RWPE2 (cell line): ENCODE measurements around the gene NRTN.

Source experiments
- ATAC-seq: fragments of 200-7000 bp; cut with Tn5 transposase; 3 replicates; pipeline ENCODE4 v1.9.1; 2021; ENCODE audit warnings: low read depth
- DNase-seq: peaks from one replicate; pipeline ENCODE4 v3.0.0-alpha.2; 2020; ENCODE audit warnings: low spot score
- H3K27ac ChIP-seq: fragments of 450-650 bp; 2 replicates; pipeline ENCODE4 v1.5.1; 2017; ENCODE audit warnings: mild to moderate bottlenecking; ENCODE audit not compliant: poor library complexity, severe bottlenecking
- H3K27me3 ChIP-seq: fragments of 250-450 bp; sonication (Bioruptor Pico); 2 replicates; pipeline ENCODE4 v1.5.1; 2021; ENCODE audit warnings: mild to moderate bottlenecking, moderate library complexity; ENCODE audit not compliant: insufficient read depth, poor library complexity, severe bottlenecking
- H3K36me3 ChIP-seq: fragments of 250-450 bp; sonication (Bioruptor Pico); 2 replicates; pipeline ENCODE4 v1.5.1; 2020; ENCODE audit warnings: low read depth, mild to moderate bottlenecking, moderate library complexity
- H3K4me1 ChIP-seq: fragments of 250-450 bp; sonication (Bioruptor Pico); 2 replicates; pipeline ENCODE4 v1.5.1; 2021; ENCODE audit warnings: mild to moderate bottlenecking, moderate library complexity; ENCODE audit not compliant: insufficient read depth, poor library complexity, severe bottlenecking
- H3K4me3 ChIP-seq: fragments of 250-450 bp; sonication (Bioruptor Pico); 2 replicates; pipeline ENCODE4 v1.5.1; 2021; ENCODE audit warnings: mild to moderate bottlenecking, moderate library complexity; ENCODE audit not compliant: severe bottlenecking
- H3K9me3 ChIP-seq: fragments of 250-450 bp; sonication (Bioruptor Pico); 2 replicates; pipeline ENCODE4 v1.5.1; 2021; ENCODE audit warnings: mild to moderate bottlenecking, moderate library complexity; ENCODE audit not compliant: severe bottlenecking
- CTCF ChIP-seq: fragments of 450-650 bp; IDR thresholded peaks from one replicate; pipeline ENCODE4 v1.5.1; 2017; ENCODE audit warnings: mild to moderate bottlenecking, moderate library complexity; ENCODE audit not compliant: poor library complexity, severe bottlenecking

NRTN gene

GRCh38 chr19:5863030-5863665, 58.3 kb downstream of the NRTN start:
- no peaks in the 10 kb centered on the region for H3K4me1 ChIP-seq
- no peak for ATAC-seq
- no peak overlapping the region for H3K4me3 ChIP-seq
- H3K27ac ChIP-seq: no peak overlapping the region
- no peak for TF ChIP-seq CTCF
- DNase-seq: no peak
- no peaks in the 10 kb centered on the region for H3K36me3 ChIP-seq
- H3K27me3 ChIP-seq: no peaks in the 10 kb centered on the region
- no peaks in the 10 kb centered on the region for H3K9me3 ChIP-seq

- ATAC-seq (no peak), DNase-seq (no peak)
- H3K4me3 ChIP-seq: no peak overlapping the region
- H3K9me3 ChIP-seq: no peaks in the 10 kb centered on the region
- no peak for TF ChIP-seq CTCF
- no peaks in the 10 kb centered on the region for H3K36me3 ChIP-seq
- H3K4me1 ChIP-seq: no peaks in the 10 kb centered on the region
- H3K27ac ChIP-seq: no peak overlapping the region
- H3K27me3 ChIP-seq: no peaks in the 10 kb centered on the region
These were observed 59.3 kb downstream of the NRTN start for GRCh38 chr19:5864013-5864720.

GRCh38 chr19:5864725-5865486, 60.0 kb downstream of the NRTN start:
- H3K27ac ChIP-seq: no peak overlapping the region
- no peak for TF ChIP-seq CTCF
- H3K4me3 ChIP-seq: no peak overlapping the region
- DNase-seq (no peak), ATAC-seq (no peak)
- H3K27me3 ChIP-seq: no peaks in the 10 kb centered on the region
- no peaks in the 10 kb centered on the region for H3K4me1 ChIP-seq
- H3K9me3 ChIP-seq: no peaks in the 10 kb centered on the region
- H3K36me3 ChIP-seq: no peaks in the 10 kb centered on the region

GRCh38 chr19:5865772-5866171, 60.9 kb downstream of the NRTN start:
- H3K27me3 ChIP-seq: no peaks in the 10 kb centered on the region
- no peak for TF ChIP-seq CTCF

More at GRCh38 chr19:5865772-5866171, 60.9 kb downstream of the NRTN start:
- Histone ChIP-seq H3K27ac (no peak overlapping the region), H3K4me3 (no peak overlapping the region), H3K4me1 (no peaks in the 10 kb centered on the region), H3K9me3 (no peaks in the 10 kb centered on the region), H3K36me3 (no peaks in the 10 kb centered on the region)
- ATAC-seq: no peak
- DNase-seq: no peak
